ENCODE measurements around the gene TRUB2.

DNA sequence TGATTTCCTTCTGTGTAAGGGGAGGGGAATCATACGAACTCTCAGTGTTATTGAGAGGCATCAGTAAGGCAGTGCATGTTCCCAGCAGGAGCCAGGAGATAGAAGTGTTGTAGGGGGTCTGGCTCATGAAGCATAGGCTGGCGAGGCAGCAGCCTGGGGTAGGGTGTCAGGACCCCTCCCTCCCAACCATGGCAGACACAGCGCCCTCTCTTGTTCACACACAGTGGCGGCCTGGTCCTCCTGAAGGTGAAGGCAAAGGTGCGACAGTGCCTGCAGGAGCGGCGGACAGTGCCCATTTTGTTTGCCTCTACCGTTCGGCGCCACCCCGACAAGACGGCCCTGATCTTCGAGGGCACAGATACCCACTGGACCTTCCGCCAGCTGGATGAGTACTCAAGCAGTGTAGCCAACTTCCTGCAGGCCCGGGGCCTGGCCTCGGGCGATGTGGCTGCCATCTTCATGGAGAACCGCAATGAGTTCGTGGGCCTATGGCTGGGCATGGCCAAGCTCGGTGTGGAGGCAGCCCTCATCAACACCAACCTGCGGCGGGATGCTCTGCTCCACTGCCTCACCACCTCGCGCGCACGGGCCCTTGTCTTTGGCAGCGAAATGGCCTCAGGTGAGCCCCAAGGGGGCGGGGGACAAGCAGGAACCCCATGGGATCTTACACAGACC lies 22.8 kb upstream of the TRUB2 start:
- TF ChIP-seq, protein P1, sequence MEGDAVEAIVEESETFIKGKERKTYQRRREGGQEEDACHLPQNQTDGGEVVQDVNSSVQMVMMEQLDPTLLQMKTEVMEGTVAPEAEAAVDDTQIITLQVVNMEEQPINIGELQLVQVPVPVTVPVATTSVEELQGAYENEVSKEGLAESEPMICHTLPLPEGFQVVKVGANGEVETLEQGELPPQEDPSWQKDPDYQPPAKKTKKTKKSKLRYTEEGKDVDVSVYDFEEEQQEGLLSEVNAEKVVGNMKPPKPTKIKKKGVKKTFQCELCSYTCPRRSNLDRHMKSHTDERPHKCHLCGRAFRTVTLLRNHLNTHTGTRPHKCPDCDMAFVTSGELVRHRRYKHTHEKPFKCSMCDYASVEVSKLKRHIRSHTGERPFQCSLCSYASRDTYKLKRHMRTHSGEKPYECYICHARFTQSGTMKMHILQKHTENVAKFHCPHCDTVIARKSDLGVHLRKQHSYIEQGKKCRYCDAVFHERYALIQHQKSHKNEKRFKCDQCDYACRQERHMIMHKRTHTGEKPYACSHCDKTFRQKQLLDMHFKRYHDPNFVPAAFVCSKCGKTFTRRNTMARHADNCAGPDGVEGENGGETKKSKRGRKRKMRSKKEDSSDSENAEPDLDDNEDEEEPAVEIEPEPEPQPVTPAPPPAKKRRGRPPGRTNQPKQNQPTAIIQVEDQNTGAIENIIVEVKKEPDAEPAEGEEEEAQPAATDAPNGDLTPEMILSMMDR (IDR thresholded peaks at IDR 0.05) = no peak
- no peak for TF ChIP-seq POLR2A (IDR thresholded peaks at IDR 0.05)

All from adrenal gland (tissue), 5 donors.